K562 (cell line): ENCODE data around the gene CNKSR1. TPM values are rescaled to one million over a fixed set of nuclear protein-coding genes. Genes with fewer than 3 reads are reported as not detected.

Source experiments
- BACH1 ChIP-seq: fragments of 200-800 bp; sonication (Bioruptor generic); IDR thresholded peaks from 2 replicates; pipeline ENCODE4 v1.6.1; 2016; ENCODE audit warnings: missing genetic modification characterization, missing compliant biosample characterization
- CHD4 ChIP-seq: fragments of 200-600 bp; sonication (generic); IDR thresholded peaks from 3 replicates; pipeline ENCODE4 v1.6.1; 2012; ENCODE audit warnings: low read depth, mild to moderate bottlenecking, mixed read lengths, low read length, inconsistent platforms; ENCODE audit not compliant: insufficient read depth, insufficient replicate concordance, poor library complexity, severe bottlenecking
- E4F1 ChIP-seq: fragments of 250-450 bp; sonication (Bioruptor Pico); IDR thresholded peaks from 2 replicates; pipeline ENCODE4 v1.5.0; 2021; ENCODE audit warnings: mild to moderate bottlenecking, borderline replicate concordance
- GTF3C2 ChIP-seq: IDR thresholded peaks from 3 replicates; pipeline ENCODE4 v1.6.1; 2011; ENCODE audit warnings: borderline replicate concordance, mild to moderate bottlenecking, moderate library complexity; ENCODE audit not compliant: insufficient read length; ENCODE audit errors: extremely low read depth
- MAFG ChIP-seq: fragments of 450-650 bp; conservative IDR thresholded peaks from 2 replicates; pipeline ENCODE4 v1.6.1; 2016; ENCODE audit warnings: missing genetic modification characterization, missing compliant biosample characterization
- SREBF1 ChIP-seq: fragments of 150-350 bp; IDR thresholded peaks from 2 replicates; pipeline ENCODE4 v1.6.1; 2014; ENCODE audit warnings: antibody characterized with exemption, low read depth, low read length, borderline replicate concordance
- ZKSCAN8 ChIP-seq: fragments of 200-800 bp; sonication (Bioruptor generic); IDR thresholded peaks from 2 replicates; pipeline ENCODE4 v1.6.1; 2016; ENCODE audit warnings: missing genetic modification characterization, missing compliant biosample characterization
- ZNF347 ChIP-seq: fragments of 450-650 bp; formaldehyde crosslinking; IDR thresholded peaks from 2 replicates; pipeline ENCODE4 v1.4.0; 2020; ENCODE audit warnings: low read depth, mild to moderate bottlenecking, moderate library complexity
- ZNF740 ChIP-seq, 3 experiments: fragments of 200-800 bp in 1 of 3; sonication (Bioruptor generic) in 1 of 3; sonication (generic) in 1 of 3; formaldehyde crosslinking in 1 of 3; IDR thresholded peaks; 2 replicates each; pipeline versions ENCODE4 v1.6.1 to v1.8.0; 2016 to 2022; ENCODE audit warnings: mild to moderate bottlenecking in 2 of 3, missing compliant biosample characterization in 2 of 3, missing genetic modification characterization in 2 of 3, missing genetic modification reagents in 1 of 3
- polyA plus RNA-seq, 8 experiments: library from polyadenylated mRNA; depleted of rRNA in 4 of 8; stranded (reverse) in 5 of 8; unstranded in 3 of 8; fragments of >200 nt; fragmentation: Nextera tagmentation in 2 of 8; fragmentation: Illumina TruSeq in 1 of 8; extraction: Ambion mirVana in 2 of 8; extraction: Trizol in 1 of 8; gene quantifications; 2 replicates each; pipeline versions ENCODE4 v1.2.1 to v1.2.3, GENCODE V29; 2011 to 2014; ENCODE audit warnings: inconsistent platforms in 1 of 8, missing spikeins in 1 of 8
- total RNA-seq, 7 experiments: library from RNA; depleted of rRNA in 6 of 7; stranded (reverse); fragments of >200 nt in 6 of 7; fragmentation: Illumina TruSeq in 2 of 7; extraction: Trizol in 2 of 7; gene quantifications; 2 replicates each; pipeline versions ENCODE4 v1.2.1 to v1.2.3, GENCODE V29; 2011 to 2021; ENCODE audit warnings: low replicate concordance in 1 of 7

Gene CNKSR1
- total and polyA plus RNA-seq, 9 of the 15 experiments (the other 6 are each of a cell fraction or from before 2014, with no cell fraction given) = 0.03 to 2.8 (median 1.1) TPM

- TF ChIP-seq ZKSCAN8 (CRISPR knock-in tag) = no peak
- peak; percentile 53; the same call in 1 of the 2 replicates for TF ChIP-seq BACH1 (tag)
- TF ChIP-seq MAFG (tag) = no peak
- no peak for TF ChIP-seq SREBF1
- no peak for TF ChIP-seq GTF3C2
- TF ChIP-seq ZNF740 (CRISPR knock-in tag; IDR thresholded peaks at IDR 0.05) = no peak
- TF ChIP-seq ZNF740 (tag; IDR thresholded peaks at IDR 0.05) = 0 out of 4 replicates have a peak, but pooled peaks of 1 of the 2 experiments have one; percentile 17
- no peak for TF ChIP-seq ZNF347 (CRISPR knock-in tag)
- TF ChIP-seq E4F1 (CRISPR knock-in tag) = no peak
- TF ChIP-seq CHD4 = peak; percentile 70
Observed at GRCh38 chr1:26200413-26200812, 23.1 kb downstream of the CNKSR1 start (continued).
